Middle frontal gyrus (tissue), 1 donor: ENCODE measurements around the gene MYH9.

Experiments used
- DNase-seq: peaks from one replicate; pipeline ENCODE4 v3.0.0-alpha.2; 2015; ENCODE audit warnings: low spot score; ENCODE audit errors: extremely low spot score

Gene MYH9

DNA sequence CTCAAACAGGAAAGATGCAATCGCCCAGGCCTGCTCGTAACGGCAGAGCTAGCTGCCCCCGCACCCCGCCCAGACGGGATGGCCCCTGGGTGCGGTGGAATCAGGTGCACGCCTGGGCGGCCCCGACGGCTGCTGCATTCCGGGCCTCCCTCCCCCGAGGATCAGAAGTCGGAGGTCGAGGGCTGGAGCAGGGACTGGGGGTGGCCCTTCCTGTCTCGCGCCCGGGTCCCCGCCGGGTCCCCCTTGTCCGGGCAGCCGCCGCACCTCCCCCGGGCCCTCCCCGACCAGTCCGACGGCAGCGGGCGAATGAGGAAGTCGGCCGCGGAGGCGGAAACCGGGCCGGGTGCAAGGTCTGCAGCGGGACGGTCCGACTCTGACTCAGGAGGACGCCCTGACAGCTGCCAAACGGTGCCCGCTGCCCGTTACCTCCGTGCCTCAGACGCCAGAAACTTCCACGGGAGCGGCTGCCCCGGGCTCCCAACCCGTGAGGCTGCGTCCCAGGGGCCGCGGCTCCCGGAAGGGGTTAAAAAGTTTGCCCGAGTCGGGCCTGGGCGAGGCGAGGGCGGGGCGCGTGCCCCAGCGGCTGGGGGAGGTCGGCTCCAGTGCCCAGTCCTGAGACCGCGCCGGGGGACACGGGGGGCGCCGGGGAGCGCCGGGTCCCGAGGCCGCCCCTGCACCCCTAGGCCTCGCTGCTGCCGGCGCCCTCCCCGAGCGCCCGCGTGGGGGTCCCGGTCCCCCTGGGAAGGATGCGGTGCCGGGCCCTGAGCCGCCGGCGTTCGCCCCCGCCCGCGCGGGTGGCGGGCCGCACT lies 663 bp downstream of the MYH9 start:
- no peak for DNase-seq

DNA sequence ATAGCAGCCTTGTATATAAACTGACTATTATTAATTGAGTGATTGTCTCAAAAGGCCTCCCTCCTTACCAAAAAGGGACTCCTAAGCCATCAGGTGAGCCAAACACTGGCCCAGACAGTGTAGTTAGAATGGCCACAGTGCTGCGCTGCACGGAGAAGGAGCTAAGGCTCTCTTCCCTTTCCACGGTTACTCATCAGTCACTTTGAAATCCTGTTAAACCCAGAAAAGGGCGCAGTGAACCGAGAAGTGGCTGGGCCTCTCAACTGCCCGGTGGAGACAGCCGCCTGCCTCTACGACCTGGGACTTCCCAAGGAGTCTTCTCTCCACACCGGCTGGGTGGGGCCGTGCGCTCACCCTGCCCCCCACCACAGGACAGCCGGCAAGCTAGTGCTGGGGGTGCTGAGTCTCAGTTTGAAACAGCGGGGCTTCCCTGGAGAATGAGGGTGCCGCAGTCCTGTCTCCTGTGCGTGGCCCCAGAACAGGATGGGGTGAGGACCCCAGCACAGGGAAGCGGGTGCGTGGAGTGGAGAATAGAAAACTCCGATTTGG lies 1.3 kb downstream of the MYH9 start:
- peak; percentile 5 for DNase-seq

DNA sequence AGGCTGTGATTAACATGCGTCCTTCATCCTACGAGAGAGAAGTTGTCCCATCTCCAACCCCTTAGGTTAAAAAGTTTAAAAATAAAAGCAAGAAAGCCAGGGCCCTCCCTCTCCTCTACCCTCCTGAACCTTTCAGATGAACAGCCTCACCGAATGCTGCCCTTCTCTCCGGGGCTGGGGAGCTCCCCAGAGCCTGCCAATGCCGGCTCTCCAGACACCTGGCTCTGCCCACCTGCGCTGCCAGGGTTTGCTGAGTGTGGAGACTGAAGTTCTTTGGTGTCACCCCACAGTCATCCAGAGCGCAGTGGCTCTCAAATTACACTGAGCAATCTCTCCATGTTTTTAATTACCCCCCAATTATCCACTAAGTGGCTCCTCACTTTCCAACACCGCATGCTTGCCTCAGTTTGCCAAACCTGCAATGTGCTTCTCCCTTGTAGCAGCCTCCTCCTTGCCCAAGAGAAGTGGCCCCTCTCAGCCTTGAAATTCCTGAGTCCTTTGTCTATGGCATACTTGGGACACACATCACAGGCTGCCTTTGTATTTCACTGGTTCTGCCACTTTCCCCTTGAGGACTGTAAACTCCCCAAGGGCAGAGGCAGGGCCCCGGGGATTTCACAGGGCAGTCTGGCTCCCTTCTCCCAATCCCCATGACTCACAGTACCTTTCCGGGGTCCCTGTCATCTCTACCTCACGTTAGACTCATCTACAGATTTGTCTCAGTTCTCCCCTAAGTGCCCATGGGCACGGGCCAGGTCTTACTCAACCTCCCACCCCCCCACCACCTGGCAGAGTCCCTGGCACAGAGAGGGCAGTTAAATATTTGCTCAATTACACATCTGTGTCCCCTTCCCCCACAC lies 2.0 kb downstream of the MYH9 start:
- DNase-seq = no peak

- no peak for DNase-seq
These were observed 2.8 kb downstream of the MYH9 start for GRCh38 chr22:36384766-36385481.

GRCh38 chr22:36383110-36383581 lies 4.6 kb downstream of the MYH9 start:
- DNase-seq = no peak

GRCh38 chr22:36381513-36382128 lies 6.1 kb downstream of the MYH9 start:
- DNase-seq = no peak

- no peak for DNase-seq
These were observed 8.0 kb downstream of the MYH9 start for GRCh38 chr22:36379593-36380361.

DNA sequence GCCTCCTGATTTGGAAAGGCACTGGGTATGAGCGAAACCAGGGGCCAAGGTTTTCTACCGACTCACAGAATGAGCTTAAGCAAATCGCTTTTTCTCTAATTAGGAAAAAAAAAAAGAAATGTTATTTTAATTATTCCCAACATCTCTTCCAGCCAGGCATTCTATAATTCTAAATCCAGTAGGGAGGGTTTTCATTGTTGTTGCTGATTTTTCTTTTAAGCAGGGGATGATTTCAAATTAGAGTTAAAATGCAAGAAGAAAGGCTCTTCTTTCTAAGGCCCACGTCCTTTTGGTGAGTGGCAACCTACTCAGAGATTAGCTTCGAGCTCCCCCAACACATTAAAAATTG lies 8.9 kb downstream of the MYH9 start:
- no peak for DNase-seq

- no peak for DNase-seq
These were observed 9.5 kb downstream of the MYH9 start for GRCh38 chr22:36378080-36378868.

GRCh38 chr22:36377022-36377631 lies 10.6 kb downstream of the MYH9 start:
- no peak for DNase-seq

DNA sequence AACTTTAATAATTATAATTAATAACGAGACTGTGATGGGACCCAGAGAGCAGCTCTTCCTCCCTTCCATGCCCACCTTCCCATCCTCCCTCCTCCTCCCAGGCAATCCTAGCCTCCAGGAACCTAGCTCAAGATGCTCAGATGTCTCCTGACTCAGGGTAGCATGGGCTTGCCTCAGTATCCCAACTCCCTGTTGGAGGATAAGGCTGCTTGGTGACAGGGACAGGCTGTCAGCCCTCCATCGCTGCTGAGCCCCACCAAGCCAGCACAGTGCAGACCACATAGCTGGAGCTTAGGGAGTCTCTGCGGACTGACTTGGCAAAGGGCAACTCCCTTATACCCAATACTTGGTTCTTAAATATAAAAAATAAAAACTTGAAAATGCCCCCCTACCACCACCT lies 11.5 kb downstream of the MYH9 start:
- DNase-seq = no peak

GRCh38 chr22:36375071-36375980 lies 12.4 kb downstream of the MYH9 start:
- DNase-seq = no peak

DNA sequence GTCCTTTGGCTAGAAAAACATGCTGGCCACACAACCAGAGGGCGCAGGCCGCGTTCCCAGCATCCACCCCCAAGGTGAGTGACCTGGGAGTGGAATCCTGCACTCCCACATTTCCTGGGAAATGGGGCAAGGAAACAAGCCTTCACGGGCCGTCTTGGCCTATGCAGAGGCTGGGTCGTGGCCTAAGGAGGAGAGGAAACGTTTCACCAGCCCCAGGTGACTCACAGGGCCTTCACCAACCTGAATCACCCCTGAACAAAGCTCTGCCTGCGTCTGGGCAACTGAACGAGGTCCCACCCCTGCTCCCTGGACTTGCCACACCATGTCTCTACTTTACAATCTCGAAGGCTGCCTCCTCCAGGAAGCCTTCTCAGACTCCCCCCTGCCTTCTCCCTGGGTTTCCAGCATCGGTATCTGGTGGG lies 13.2 kb downstream of the MYH9 start:
- DNase-seq = no peak

DNA sequence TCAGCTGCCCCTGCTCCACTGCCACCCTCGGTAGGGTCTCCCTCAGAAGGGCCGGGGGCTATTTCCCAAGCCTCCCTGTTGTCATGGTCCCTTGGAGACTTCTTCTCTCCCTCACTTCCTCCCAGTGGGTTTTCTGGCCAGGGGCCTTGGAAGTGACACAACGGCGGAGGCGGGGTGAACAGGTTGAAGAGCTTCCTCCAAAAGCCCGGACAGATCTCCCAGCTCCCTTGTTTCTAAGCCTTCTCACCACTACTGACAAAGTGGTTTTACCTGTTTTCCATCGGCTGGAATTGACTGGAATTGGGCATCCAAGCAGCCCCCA lies 14.5 kb downstream of the MYH9 start:
- no peak for DNase-seq

DNA sequence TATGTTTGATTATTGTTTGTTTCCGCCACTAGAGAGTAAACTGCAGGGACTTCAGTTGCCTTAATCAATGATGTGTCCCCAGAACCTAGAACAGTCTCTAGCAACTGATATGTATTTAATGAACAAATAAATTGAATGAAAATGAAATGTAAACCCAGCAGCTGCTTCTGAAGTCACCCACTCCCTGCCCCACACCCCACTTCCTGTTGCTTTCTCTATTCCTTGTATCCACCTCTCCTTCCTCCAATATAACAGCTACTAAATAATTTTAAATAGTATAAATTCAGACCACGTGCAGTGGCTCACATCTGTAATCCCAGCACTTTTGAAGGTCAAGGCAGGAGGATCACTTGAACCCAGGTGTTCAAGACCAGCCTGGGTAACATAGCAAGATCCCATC lies 15.8 kb downstream of the MYH9 start:
- DNase-seq = no peak

DNA sequence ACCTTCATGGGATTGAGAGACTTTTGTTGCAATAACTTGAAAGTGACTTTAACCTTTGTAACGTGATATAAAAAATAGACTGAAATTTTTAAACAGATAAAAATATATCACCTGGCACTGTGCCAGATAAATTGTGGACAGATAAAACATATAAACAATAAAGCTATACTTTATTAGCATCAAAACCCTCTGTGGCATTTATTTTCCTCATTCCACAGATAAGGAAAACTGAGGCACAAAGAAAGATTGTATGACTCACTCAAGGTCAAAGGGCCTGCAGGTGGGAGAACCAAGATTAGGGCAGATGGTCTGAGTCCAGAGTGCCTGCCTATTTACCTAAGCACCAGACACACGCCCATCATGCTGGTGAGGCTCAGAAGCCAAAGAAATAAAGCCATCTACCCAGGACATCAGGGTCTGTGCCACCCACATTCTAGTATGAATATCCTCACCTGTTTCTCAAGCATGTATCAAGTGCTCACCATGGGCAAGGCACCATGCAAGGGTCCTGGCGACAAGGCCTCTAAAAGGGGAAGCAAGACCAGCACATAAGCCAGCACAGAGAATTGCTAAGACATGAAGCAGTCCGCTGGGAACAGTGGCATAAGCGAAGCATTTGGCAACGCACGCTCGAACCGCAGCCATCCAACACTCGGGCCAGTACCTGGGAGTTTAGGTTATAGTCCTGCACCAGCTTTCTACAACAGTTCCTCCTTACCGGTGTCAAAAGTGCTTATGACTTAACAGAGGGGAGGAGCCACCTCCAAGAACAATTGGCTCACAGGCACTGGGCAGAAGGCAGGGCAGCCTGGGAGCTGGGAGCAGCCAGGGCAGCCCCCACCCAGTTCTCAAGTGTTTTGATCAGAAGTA lies 17.6 kb downstream of the MYH9 start:
- DNase-seq = no peak
